ENCODE measurements around the gene RNF25.

DNA sequence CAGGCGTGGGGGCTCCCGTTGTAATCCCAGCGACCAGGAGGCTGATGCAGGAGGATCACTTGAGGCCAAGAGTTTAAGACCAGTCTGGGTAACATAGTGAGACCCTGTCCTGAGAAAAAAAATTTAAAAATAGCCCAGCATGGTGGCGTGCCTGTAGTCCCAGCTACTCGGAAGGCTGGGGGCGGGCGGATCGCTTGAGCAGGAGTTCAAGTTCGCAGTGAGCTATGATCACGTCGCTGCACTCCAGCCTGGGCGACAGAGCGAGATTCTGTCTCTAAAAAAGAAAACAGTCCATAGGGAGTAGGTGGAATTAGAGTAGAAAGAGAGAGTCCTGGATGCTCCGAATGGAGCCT lies 38.5 kb upstream of the RNF25 start:
- TF ChIP-seq POLR2AphosphoS5 (IDR thresholded peaks at IDR 0.05; ENCODE audit: low read depth, low read length) = no peak
- TF ChIP-seq TAF1 (IDR thresholded peaks at IDR 0.05; ENCODE audit: borderline replicate concordance, insufficient read depth, low read length) = no peak
- TF ChIP-seq REST (IDR thresholded peaks at IDR 0.05; ENCODE audit: insufficient read depth in 1 of 2, low read depth in 2 of 2, low read length in 2 of 2) = no peak
- TF ChIP-seq SIN3A (IDR thresholded peaks at IDR 0.05; ENCODE audit: borderline replicate concordance, insufficient read depth, low read length) = no peak
- no peak for TF ChIP-seq FOXP2 (optimal IDR thresholded peaks at IDR 0.05; ENCODE audit: borderline replicate concordance, extremely low read depth, extremely low read length, insufficient read depth)
